SK-N-SH (cell line): Measurements from ENCODE around the gene CLIC5. TPM values are rescaled to one million over a fixed set of nuclear protein-coding genes. Genes with fewer than 3 reads are reported as not detected.

Experiments used
- CTCF ChIA-PET: fragments of 300-600, 350-600 bp; formaldehyde crosslinking; extraction: SDS; loops from one replicate; lab custom pipeline; 2021; lab: Yijun Ruan, JAX
- POLR2A ChIA-PET: fragments of 350-600 bp; sonication (Branson Sonifier 250); formaldehyde crosslinking; extraction: SDS; loops from one replicate; lab custom pipeline; 2020; ENCODE audit warnings: antibody characterized with exemption, inconsistent platforms; lab: Yijun Ruan, JAX
- DNase-seq: peaks from one replicate; pipeline ENCODE4 v3.0.0; 2012
- H2AFZ ChIP-seq: fragments of 200-600 bp; sonication (generic); 2 replicates; pipeline ENCODE4 v1.8.1; 2016; ENCODE audit warnings: antibody characterized with exemption, mild to moderate bottlenecking, low read depth
- H3F3A ChIP-seq: fragments of 200-600 bp; sonication (generic); replicated peaks from 2 replicates; pipeline ENCODE3; 2016; ENCODE audit warnings: antibody characterized with exemption, mild to moderate bottlenecking; ENCODE audit not compliant: insufficient read depth
- H3K27ac ChIP-seq, 2 experiments: fragments of 200-500 bp in 1 of 2; fragments of 200-600 bp in 1 of 2; sonication (Bioruptor generic) in 1 of 2; sonication (generic), shearing (Covaris generic) in 1 of 2; 2 replicates each; pipeline versions ENCODE4 v1.5.1 to v1.6.1; 2014 to 2016; ENCODE audit warnings: low read depth in 2 of 2, inconsistent platforms in 1 of 2, low read length in 1 of 2, mild to moderate bottlenecking in 1 of 2, mixed read lengths in 1 of 2
- H3K27me3 ChIP-seq: fragments of 200-600 bp; sonication (generic), shearing (Covaris generic); 2 replicates; pipeline ENCODE4 v1.6.1; 2016; ENCODE audit warnings: mixed run types; ENCODE audit not compliant: insufficient read depth
- H3K36me3 ChIP-seq, 2 experiments: fragments of 200-500 bp in 1 of 2; fragments of 200-600 bp in 1 of 2; sonication (Bioruptor generic) in 1 of 2; sonication (generic) in 1 of 2; replicated peaks in 1 of 2; 2 replicates each; pipeline versions ENCODE3 to v1.5.1; 2014 to 2016; ENCODE audit warnings: low read length in 1 of 2, mild to moderate bottlenecking in 1 of 2; ENCODE audit not compliant: insufficient read depth in 2 of 2, control insufficient read depth in 1 of 2
- H3K4me1 ChIP-seq, 2 experiments: fragments of 200-500 bp in 1 of 2; fragments of 200-600 bp in 1 of 2; sonication (Bioruptor generic) in 1 of 2; sonication (generic), shearing (Covaris generic) in 1 of 2; 2 replicates each; pipeline versions ENCODE4 v1.5.1 to v1.6.1; 2014 to 2016; ENCODE audit warnings: low read depth in 1 of 2, low read length in 1 of 2, mixed run types in 1 of 2; ENCODE audit not compliant: insufficient read depth in 2 of 2, control insufficient read depth in 1 of 2
- H3K4me2 ChIP-seq: fragments of 200-600 bp; sonication (generic), shearing (Covaris generic); 2 replicates; pipeline ENCODE4 v1.6.1; 2017; ENCODE audit warnings: mixed run types
- H3K4me3 ChIP-seq, 2 experiments: fragments of 200-500 bp in 1 of 2; fragments of 200-600 bp in 1 of 2; sonication (Bioruptor generic) in 1 of 2; sonication (generic), shearing (Covaris generic) in 1 of 2; 2 replicates each; pipeline versions ENCODE4 v1.5.1 to v1.8.1; 2014 to 2016; ENCODE audit warnings: low read depth in 2 of 2, inconsistent platforms in 1 of 2, low read length in 1 of 2, mild to moderate bottlenecking in 1 of 2, mixed read lengths in 1 of 2, moderate library complexity in 1 of 2
- H3K79me2 ChIP-seq: fragments of 200-600 bp; sonication (generic); 2 replicates; pipeline ENCODE4 v1.8.1; 2017; ENCODE audit warnings: mild to moderate bottlenecking; ENCODE audit not compliant: insufficient read depth
- H3K9ac ChIP-seq: fragments of 200-600 bp; sonication (generic); 2 replicates; pipeline ENCODE4 v1.6.1; 2017; ENCODE audit warnings: mixed run types
- H3K9me2 ChIP-seq: fragments of 200-600 bp; sonication (generic); 2 replicates; pipeline ENCODE4 v1.6.1; 2017; ENCODE audit warnings: mixed run types
- H3K9me3 ChIP-seq: fragments of 200-600 bp; sonication (generic); 2 replicates; pipeline ENCODE4 v1.6.1; 2017; ENCODE audit warnings: mixed run types, mild to moderate bottlenecking, moderate library complexity
- H4K20me1 ChIP-seq: fragments of 200-600 bp; sonication (generic); 2 replicates; pipeline ENCODE4 v1.6.1; 2017; ENCODE audit warnings: mild to moderate bottlenecking, mixed run types; ENCODE audit not compliant: insufficient read depth
- ELF1 ChIP-seq: IDR thresholded peaks from 2 replicates; pipeline ENCODE4 v1.4.0; 2012
- EZH2phosphoT487 ChIP-seq: fragments of 200-600 bp; sonication (generic); IDR thresholded peaks from 2 replicates; pipeline ENCODE4 v1.6.1; 2017; ENCODE audit warnings: low read depth, mixed run types, mild to moderate bottlenecking, antibody characterized with exemption, moderate library complexity, borderline replicate concordance
- FOXM1 ChIP-seq: IDR thresholded peaks from 2 replicates; pipeline ENCODE4 v1.4.0; 2012; ENCODE audit warnings: low read depth, mild to moderate bottlenecking
- GABPA ChIP-seq: IDR thresholded peaks from 2 replicates; pipeline ENCODE4 v1.4.0; 2012; ENCODE audit warnings: low read depth, mild to moderate bottlenecking
- JUND ChIP-seq: IDR thresholded peaks from 2 replicates; pipeline ENCODE4 v1.4.0; 2012
- MEF2A ChIP-seq: IDR thresholded peaks from 2 replicates; pipeline ENCODE4 v1.4.0; 2012; ENCODE audit warnings: low read depth, borderline replicate concordance
- NRF1 ChIP-seq: IDR thresholded peaks from 2 replicates; pipeline ENCODE4 v1.6.1; 2012; ENCODE audit warnings: low read depth, mild to moderate bottlenecking, low read length
- POLR2AphosphoS5 ChIP-seq: IDR thresholded peaks from 2 replicates; pipeline ENCODE4 v1.6.1; 2012; ENCODE audit warnings: low read depth, low read length
- RCOR1 ChIP-seq: fragments of 150-350 bp; IDR thresholded peaks from 2 replicates; pipeline ENCODE4 v1.6.1; 2017; ENCODE audit warnings: antibody characterized with exemption, low read length
- RFX5 ChIP-seq: IDR thresholded peaks from 2 replicates; pipeline ENCODE4 v1.6.1; 2012; ENCODE audit warnings: mild to moderate bottlenecking, improper control_type of control experiment, low read length
- RXRA ChIP-seq: IDR thresholded peaks from 2 replicates; pipeline ENCODE4 v1.4.0; 2012; ENCODE audit warnings: low read depth, mild to moderate bottlenecking, borderline replicate concordance
- SIN3A ChIP-seq: IDR thresholded peaks from 2 replicates; pipeline ENCODE4 v1.6.1; 2012; ENCODE audit warnings: low read depth, mild to moderate bottlenecking, low read length, moderate library complexity, borderline replicate concordance
- SMC3 ChIP-seq: IDR thresholded peaks from 2 replicates; pipeline ENCODE4 v1.6.1; 2012; ENCODE audit warnings: low read depth, low read length, improper control_type of control experiment
- TCF12 ChIP-seq: IDR thresholded peaks from 2 replicates; pipeline ENCODE4 v1.4.0; 2012
- TEAD4 ChIP-seq: IDR thresholded peaks from 2 replicates; pipeline ENCODE4 v1.4.0; 2012; ENCODE audit warnings: mild to moderate bottlenecking, borderline replicate concordance; ENCODE audit not compliant: insufficient read depth
- YY1 ChIP-seq: IDR thresholded peaks from 2 replicates; pipeline ENCODE4 v1.4.0; 2012; ENCODE audit warnings: low read depth, mild to moderate bottlenecking
- WGBS: methylation state at CpG from one replicate; pipeline ENCODE4 v1.1.6; 2017; ENCODE audit warnings: low lambda C conversion rate; 5-methylcytosine and 5-hydroxymethylcytosine counted together
- polyA plus RNA-seq, 3 experiments: library from polyadenylated mRNA; depleted of rRNA; stranded (reverse); fragments of >200 nt; gene quantifications; 2 replicates each; pipeline ENCODE4 v1.2.3, GENCODE V29; 2012
- TF ChIP-seq, protein P1 (sequence below): fragments of 200-600 bp; sonication (generic); IDR thresholded peaks from 2 replicates; pipeline ENCODE4 v1.6.1; 2017; ENCODE audit warnings: antibody characterized with exemption, mild to moderate bottlenecking, moderate library complexity
- TF ChIP-seq, protein P2 (sequence below): IDR thresholded peaks from 2 replicates; pipeline ENCODE4 v1.6.1; 2012; ENCODE audit warnings: mild to moderate bottlenecking, low read depth, low read length, moderate library complexity

CLIC5 gene
- polyA plus RNA-seq, 1 of the 3 experiments (the other 2 are of a cell fraction) = 0.03 TPM

DNA sequence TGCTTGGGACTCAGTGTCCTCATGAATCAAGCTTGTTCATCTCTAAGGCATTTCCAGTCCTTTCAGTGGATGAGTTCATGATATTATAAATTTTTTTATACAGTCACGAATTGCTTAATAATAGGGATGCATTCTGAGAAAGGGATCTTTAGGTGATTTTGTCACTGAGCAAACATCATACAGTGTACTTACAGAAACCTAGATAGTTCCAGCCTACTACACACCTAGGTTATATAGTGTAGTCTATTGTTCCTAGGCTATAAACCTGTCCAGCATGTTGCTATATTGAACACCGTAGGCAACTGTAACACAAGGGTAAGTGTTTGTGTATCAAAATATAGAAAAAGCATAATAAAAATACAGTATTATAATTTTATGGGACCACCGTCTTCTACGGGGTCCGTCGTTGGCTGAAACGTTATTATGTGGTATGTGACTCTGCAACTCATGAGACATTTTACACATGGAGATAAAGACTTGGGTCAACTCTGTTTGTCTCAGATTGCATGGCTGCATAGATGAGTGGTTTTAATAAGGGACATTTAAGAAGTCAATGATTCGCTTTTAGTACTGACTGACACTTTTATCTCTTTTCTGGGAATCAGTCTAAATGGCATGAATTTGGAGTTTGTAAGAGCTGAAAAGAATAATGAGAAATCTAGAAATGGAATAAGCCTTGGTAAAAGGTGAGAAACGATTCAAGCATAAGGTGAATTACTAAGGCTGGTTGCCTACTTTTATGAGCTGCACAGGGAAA lies 33.2 kb downstream of the CLIC5 start:
- Histone ChIP-seq H3F3A (no peaks in the 10 kb centered on the region), H3K4me1 (no peaks in the 10 kb centered on the region), H3K4me3 (no peak overlapping the region), H3K27me3 (no peaks in the 10 kb centered on the region; the same call in 1 of the 2 replicates), H3K9me2 (no peaks in the 10 kb centered on the region), H4K20me1 (no peaks in the 10 kb centered on the region), H3K79me2 (no peaks in the 10 kb centered on the region), H3K27ac (no peak overlapping the region), H3K36me3 (no peaks in the 10 kb centered on the region), H3K4me2 (no peak overlapping the region), H3K9ac (no peak overlapping the region), H3K9me3 (no peaks in the 10 kb centered on the region), H2AFZ (no peak overlapping the region)
- DNase-seq = no peak
- ChIA-PET POLR2A (no interaction called here), CTCF (no interaction called here)
- TF ChIP-seq SIN3A (no peak), NRF1 (no peak), RFX5 (no peak), RCOR1 (no peak), YY1 (no peak), JUND (no peak), ELF1 (no peak), TEAD4 (no peak), TCF12 (no peak), GABPA (no peak), MEF2A (no peak), EZH2phosphoT487 (no peak), SMC3 (no peak), RXRA (no peak), POLR2AphosphoS5 (no peak), FOXM1 (no peak)
- TF ChIP-seq, protein P1, sequence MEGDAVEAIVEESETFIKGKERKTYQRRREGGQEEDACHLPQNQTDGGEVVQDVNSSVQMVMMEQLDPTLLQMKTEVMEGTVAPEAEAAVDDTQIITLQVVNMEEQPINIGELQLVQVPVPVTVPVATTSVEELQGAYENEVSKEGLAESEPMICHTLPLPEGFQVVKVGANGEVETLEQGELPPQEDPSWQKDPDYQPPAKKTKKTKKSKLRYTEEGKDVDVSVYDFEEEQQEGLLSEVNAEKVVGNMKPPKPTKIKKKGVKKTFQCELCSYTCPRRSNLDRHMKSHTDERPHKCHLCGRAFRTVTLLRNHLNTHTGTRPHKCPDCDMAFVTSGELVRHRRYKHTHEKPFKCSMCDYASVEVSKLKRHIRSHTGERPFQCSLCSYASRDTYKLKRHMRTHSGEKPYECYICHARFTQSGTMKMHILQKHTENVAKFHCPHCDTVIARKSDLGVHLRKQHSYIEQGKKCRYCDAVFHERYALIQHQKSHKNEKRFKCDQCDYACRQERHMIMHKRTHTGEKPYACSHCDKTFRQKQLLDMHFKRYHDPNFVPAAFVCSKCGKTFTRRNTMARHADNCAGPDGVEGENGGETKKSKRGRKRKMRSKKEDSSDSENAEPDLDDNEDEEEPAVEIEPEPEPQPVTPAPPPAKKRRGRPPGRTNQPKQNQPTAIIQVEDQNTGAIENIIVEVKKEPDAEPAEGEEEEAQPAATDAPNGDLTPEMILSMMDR = no peak
- TF ChIP-seq, protein P2, sequence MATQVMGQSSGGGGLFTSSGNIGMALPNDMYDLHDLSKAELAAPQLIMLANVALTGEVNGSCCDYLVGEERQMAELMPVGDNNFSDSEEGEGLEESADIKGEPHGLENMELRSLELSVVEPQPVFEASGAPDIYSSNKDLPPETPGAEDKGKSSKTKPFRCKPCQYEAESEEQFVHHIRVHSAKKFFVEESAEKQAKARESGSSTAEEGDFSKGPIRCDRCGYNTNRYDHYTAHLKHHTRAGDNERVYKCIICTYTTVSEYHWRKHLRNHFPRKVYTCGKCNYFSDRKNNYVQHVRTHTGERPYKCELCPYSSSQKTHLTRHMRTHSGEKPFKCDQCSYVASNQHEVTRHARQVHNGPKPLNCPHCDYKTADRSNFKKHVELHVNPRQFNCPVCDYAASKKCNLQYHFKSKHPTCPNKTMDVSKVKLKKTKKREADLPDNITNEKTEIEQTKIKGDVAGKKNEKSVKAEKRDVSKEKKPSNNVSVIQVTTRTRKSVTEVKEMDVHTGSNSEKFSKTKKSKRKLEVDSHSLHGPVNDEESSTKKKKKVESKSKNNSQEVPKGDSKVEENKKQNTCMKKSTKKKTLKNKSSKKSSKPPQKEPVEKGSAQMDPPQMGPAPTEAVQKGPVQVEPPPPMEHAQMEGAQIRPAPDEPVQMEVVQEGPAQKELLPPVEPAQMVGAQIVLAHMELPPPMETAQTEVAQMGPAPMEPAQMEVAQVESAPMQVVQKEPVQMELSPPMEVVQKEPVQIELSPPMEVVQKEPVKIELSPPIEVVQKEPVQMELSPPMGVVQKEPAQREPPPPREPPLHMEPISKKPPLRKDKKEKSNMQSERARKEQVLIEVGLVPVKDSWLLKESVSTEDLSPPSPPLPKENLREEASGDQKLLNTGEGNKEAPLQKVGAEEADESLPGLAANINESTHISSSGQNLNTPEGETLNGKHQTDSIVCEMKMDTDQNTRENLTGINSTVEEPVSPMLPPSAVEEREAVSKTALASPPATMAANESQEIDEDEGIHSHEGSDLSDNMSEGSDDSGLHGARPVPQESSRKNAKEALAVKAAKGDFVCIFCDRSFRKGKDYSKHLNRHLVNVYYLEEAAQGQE = no peak
- WGBS = 6% methylated on average over 9 of the region's 9 CpGs
